HCT116 (cell line): ENCODE data around the gene LASP1. TPM values are rescaled to one million over a fixed set of nuclear protein-coding genes. Genes with fewer than 3 reads are reported as not detected.

Experiments used
- ATAC-seq: fragments of 200-7000 bp; cut with Tn5 transposase; 2 replicates; pipeline ENCODE4 v1.9.1; 2020; ENCODE audit warnings: mild to moderate bottlenecking, moderate library complexity
- BruUV-seq: library from RNA; stranded (reverse); fragments of 400-500 nt; replicated peaks from 2 replicates; lab custom pipeline; 2021; lab: Mats Ljungman, UMichigan
- CTCF ChIA-PET: fragments of 300-600 bp; sonication (Branson Sonifier 250); formaldehyde crosslinking; loops from one replicate; lab custom pipeline; 2021; ENCODE audit warnings: antibody characterized with exemption; lab: Charles Lee
- POLR2A ChIA-PET: fragments of 300-600, 350-600 bp; sonication (Branson Sonifier 250); formaldehyde crosslinking; loops from one replicate; lab custom pipeline; 2021; ENCODE audit warnings: antibody characterized with exemption; lab: Charles Lee
- RAD21 ChIA-PET, 2 experiments: fragments of 300-600 bp; sonication (Branson Sonifier 250); formaldehyde crosslinking; loops; one replicate each; lab custom pipeline; 2023; ENCODE audit warnings: low total read pairs in 2 of 2; ENCODE audit not compliant: uncharacterized antibody in 2 of 2, unreplicated experiment in 2 of 2, low non-redundant PET in 1 of 2; lab: Charles Lee
- DNase-seq: peaks from one replicate; pipeline ENCODE4 v3.0.0-alpha.2; 2010; ENCODE audit warnings: low read depth, low spot score
- H2AFZ ChIP-seq: fragments of 200-600 bp; shearing (Covaris generic), sonication (generic); 2 replicates; pipeline ENCODE4 v1.6.1; 2017; ENCODE audit warnings: low read depth, mixed run types, mixed read lengths, antibody characterized with exemption, low read length; ENCODE audit not compliant: poor library complexity, severe bottlenecking
- H3K27ac ChIP-seq: 2 replicates; pipeline ENCODE4 v1.5.1; 2012; ENCODE audit warnings: low read depth, low read length
- H3K27me3 ChIP-seq: fragments of 200-600 bp; sonication (generic); 2 replicates; pipeline ENCODE4 v1.6.1; 2016; ENCODE audit warnings: mixed run types, low read length, mixed read lengths; ENCODE audit not compliant: insufficient read depth
- H3K36me3 ChIP-seq, 2 experiments: fragments of 200-500 bp in 1 of 2; fragments of 200-600 bp in 1 of 2; sonication (Bioruptor generic) in 1 of 2; sonication (generic) in 1 of 2; 2 replicates each; pipeline versions ENCODE4 v1.5.1 to v1.6.1; 2014 to 2016; ENCODE audit warnings: low read length in 2 of 2, inconsistent platforms in 1 of 2, mixed read lengths in 1 of 2, mixed run types in 1 of 2; ENCODE audit not compliant: insufficient read depth in 2 of 2, control insufficient read depth in 1 of 2
- H3K4me1 ChIP-seq, 2 experiments: fragments of 200-600 bp in 1 of 2; sonication (generic) in 1 of 2; 2 replicates each; pipeline versions ENCODE4 v1.5.1 to v1.6.1; 2012 to 2017; ENCODE audit warnings: low read length in 2 of 2, inconsistent platforms in 1 of 2, mild to moderate bottlenecking in 1 of 2, mixed read lengths in 1 of 2, mixed run types in 1 of 2, moderate library complexity in 1 of 2; ENCODE audit not compliant: insufficient read depth in 2 of 2, control insufficient read depth in 1 of 2
- H3K4me2 ChIP-seq: fragments of 200-600 bp; sonication (generic); 2 replicates; pipeline ENCODE4 v1.6.1; 2017; ENCODE audit warnings: mixed run types, low read length, mixed read lengths
- H3K4me3 ChIP-seq, 2 experiments: fragments of 200-600 bp in 1 of 2; sonication (generic) in 1 of 2; replicated peaks in 1 of 2; 2 replicates each; pipeline ENCODE4 v1.5.1; 2011 to 2016; ENCODE audit warnings: low read length in 2 of 2, control low read depth in 1 of 2, low read depth in 1 of 2, mild to moderate bottlenecking in 1 of 2, mixed read lengths in 1 of 2, mixed run types in 1 of 2
- H3K79me2 ChIP-seq: fragments of 200-600 bp; sonication (generic); 2 replicates; pipeline ENCODE4 v1.6.1; 2017; ENCODE audit warnings: mild to moderate bottlenecking, mixed run types, low read length, moderate library complexity, mixed read lengths; ENCODE audit not compliant: insufficient read depth
- H3K9ac ChIP-seq: fragments of 200-600 bp; sonication (generic); 2 replicates; pipeline ENCODE4 v1.6.1; 2016; ENCODE audit warnings: low read length, mixed read lengths
- H3K9me2 ChIP-seq: fragments of 200-600 bp; sonication (generic), shearing (Covaris generic); 2 replicates; pipeline ENCODE4 v1.6.1; 2017; ENCODE audit warnings: mixed run types, mild to moderate bottlenecking, moderate library complexity; ENCODE audit not compliant: insufficient read depth
- H3K9me3 ChIP-seq, 2 experiments: fragments of 200-500 bp in 1 of 2; fragments of 200-600 bp in 1 of 2; sonication (Bioruptor generic) in 1 of 2; sonication (generic) in 1 of 2; 2 replicates each; pipeline ENCODE4 v1.6.1; 2014 to 2017; ENCODE audit warnings: low read length in 2 of 2, mixed read lengths in 2 of 2, inconsistent platforms in 1 of 2, low read depth in 1 of 2, mild to moderate bottlenecking in 1 of 2, mixed run types in 1 of 2, moderate library complexity in 1 of 2; ENCODE audit not compliant: control insufficient read depth in 1 of 2, insufficient read depth in 1 of 2
- H4K20me1 ChIP-seq: fragments of 200-600 bp; sonication (generic), shearing (Covaris generic); 2 replicates; pipeline ENCODE4 v1.6.1; 2017; ENCODE audit warnings: mixed run types, mild to moderate bottlenecking, moderate library complexity; ENCODE audit not compliant: insufficient read depth
- ATF3 ChIP-seq: IDR thresholded peaks from 2 replicates; pipeline ENCODE4 v1.6.1; 2012
- CBX3 ChIP-seq: IDR thresholded peaks from 2 replicates; pipeline ENCODE4 v1.6.1; 2012; ENCODE audit warnings: low read depth
- EGR1 ChIP-seq: IDR thresholded peaks from 2 replicates; pipeline ENCODE4 v1.6.1; 2012; ENCODE audit warnings: low read depth
- POLR2A ChIP-seq: IDR thresholded peaks from 2 replicates; pipeline ENCODE4 v1.7.0; 2011; ENCODE audit warnings: borderline replicate concordance; ENCODE audit not compliant: insufficient read depth, insufficient read length; ENCODE audit errors: extremely low read depth
- SP1 ChIP-seq: IDR thresholded peaks from 2 replicates; pipeline ENCODE4 v1.6.1; 2012; ENCODE audit warnings: low read depth
- intact Hi-C: fragments of 100-400 bp; cut with micrococcal nuclease; formaldehyde crosslinking; loops from 2 replicates; pipeline ENCODE4 v1.10.0; 2022
- total RNA-seq: library from RNA; stranded (reverse); gene quantifications from one replicate; pipeline ENCODE4 v1.2.1, GENCODE V29; 2021; ENCODE audit not compliant: unreplicated experiment

Gene LASP1
- total RNA-seq, 1 experiment from 2014 or later: 149 TPM

- Histone ChIP-seq H3K9me3 (no peaks in the 10 kb centered on the region), H3K9ac (peak overlapping the region; percentile 50), H3K36me3 (peaks cover 18 to 32% of the 10 kb centered on the region in 2 experiments; a peak in 3 of 4 replicates), H3K4me3 (peak overlapping the region; percentile 17 to 45), H3K27ac (peak overlapping the region; percentile 91), H2AFZ (no peak overlapping the region), H3K4me2 (peak overlapping the region; percentile 79), H3K79me2 (peaks cover 96% of the 10 kb centered on the region), H4K20me1 (no peaks in the 10 kb centered on the region), H3K4me1 (peaks cover 45 to 85% of the 10 kb centered on the region in 2 experiments), H3K27me3 (no peaks in the 10 kb centered on the region), H3K9me2 (no peaks in the 10 kb centered on the region)
- TF ChIP-seq SP1 (peak; percentile 40; the same call in 1 of the 2 replicates), POLR2A (no peak)
- CTCF ChIA-PET: no interaction called here
- RAD21 ChIA-PET: no interaction called here
- no TSS peak for BruUV-seq
- no peak for DNase-seq
- POLR2A ChIA-PET: interaction anchor here (0.9 to 1.3 kb wide), 2 partner anchors 8 to 10 kb away, joined by 3 to 4 read pairs; partner anchors contain the start of gene LASP1
- peak; percentile 83 for ATAC-seq
- intact Hi-C loops: no loop called here
Observed at GRCh38 chr17:38879878-38880665, 10.2 kb downstream of the LASP1 start.

- Histone ChIP-seq H3K4me2 (peak overlapping the region; percentile 79; the same call in 1 of the 2 replicates), H3K79me2 (peaks cover 97% of the 10 kb centered on the region), H3K4me3 (no peak overlapping the region), H2AFZ (no peak overlapping the region), H4K20me1 (no peaks in the 10 kb centered on the region), H3K9ac (no peak overlapping the region), H3K27ac (no peak overlapping the region), H3K27me3 (no peaks in the 10 kb centered on the region), H3K9me3 (no peaks in the 10 kb centered on the region), H3K9me2 (no peaks in the 10 kb centered on the region), H3K36me3 (peaks cover 20 to 32% of the 10 kb centered on the region in 2 experiments; a peak in 3 of 4 replicates), H3K4me1 (peaks cover 39 to 73% of the 10 kb centered on the region in 2 experiments)
- intact Hi-C loops: no loop called here
- ATAC-seq: no peak
- ChIA-PET POLR2A (no interaction called here), CTCF (no interaction called here), RAD21 (no interaction called here)
- DNase-seq: no peak
- TF ChIP-seq CBX3 (no peak), ATF3 (no peak), EGR1 (no peak)
- BruUV-seq: no TSS peak
Observed at GRCh38 chr17:38881600-38882191, 11.8 kb downstream of the LASP1 start.
